LNCAP (cell line): ENCODE measurements around the gene ZNF407.
A peak's percentile ranks its signal among the peaks of the same experiment; 100 is the strongest.

Experiments used
- CTCF ChIP-seq: fragments of 450-650 bp; IDR thresholded peaks from 2 replicates; pipeline ENCODE4 v1.5.1; 2017; ENCODE audit warnings: mild to moderate bottlenecking

Gene ZNF407

GRCh38 chr18:74623047-74623816 is 25.6 kb downstream of the ZNF407 start:
- peak; percentile 70 for TF ChIP-seq CTCF

GRCh38 chr18:74624466-74624865 is 26.8 kb downstream of the ZNF407 start:
- TF ChIP-seq CTCF: no peak

GRCh38 chr18:74625157-74625556 is 27.5 kb downstream of the ZNF407 start:
- no peak for TF ChIP-seq CTCF

- no peak for TF ChIP-seq CTCF
Observed at GRCh38 chr18:74626049-74626874, 28.6 kb downstream of the ZNF407 start.

GRCh38 chr18:74630804-74631203 is 33.1 kb downstream of the ZNF407 start:
- no peak for TF ChIP-seq CTCF

- TF ChIP-seq CTCF: no peak
Observed at GRCh38 chr18:74631212-74631611, 33.5 kb downstream of the ZNF407 start.

GRCh38 chr18:74631623-74632350 is 34.1 kb downstream of the ZNF407 start:
- TF ChIP-seq CTCF: no peak
